Ovary (tissue), 9 donors: ENCODE data around the gene P2RY6. TPM values are rescaled to one million over a fixed set of nuclear protein-coding genes. Genes with fewer than 3 reads are reported as not detected.

Source experiments
- DNase-seq, 5 donors: peaks; one replicate each; pipeline ENCODE4 v3.0.0-alpha.2; 2019 to 2020
- H3K27ac ChIP-seq, 2 donors: fragments of 200-600 bp; one replicate each; pipeline versions ENCODE4 v1.5.1 to v1.8.0; 2019 to 2022
- H3K27me3 ChIP-seq: fragments of 200-600 bp; one replicate; pipeline ENCODE4 v1.8.0; 2022
- H3K36me3 ChIP-seq: fragments of 200-600 bp; sonication (generic); one replicate; pipeline ENCODE4 v1.5.1; 2019
- H3K4me1 ChIP-seq: one replicate; pipeline ENCODE4 v1.8.1; 2013; ENCODE audit warnings: mild to moderate bottlenecking, moderate library complexity; ENCODE audit not compliant: insufficient read depth
- H3K4me3 ChIP-seq: fragments of 200-600 bp; sonication (generic); one replicate; pipeline ENCODE4 v1.5.1; 2017
- H3K9me3 ChIP-seq, 2 donors: fragments of 200-600 bp in 1 of 2; sonication (generic) in 1 of 2; one replicate each; pipeline versions ENCODE4 v1.5.1 to v1.8.1; 2013 to 2019; ENCODE audit warnings: mild to moderate bottlenecking in 1 of 2, moderate library complexity in 1 of 2
- EP300 ChIP-seq: sonication (generic); formaldehyde crosslinking; IDR thresholded peaks from one replicate; pipeline ENCODE4 v1.6.1; 2017; ENCODE audit warnings: antibody characterized with exemption
- POLR2A ChIP-seq: fragments of 450-650 bp; IDR thresholded peaks from one replicate; pipeline ENCODE4 v1.6.1; 2017; ENCODE audit warnings: antibody characterized with exemption, mild to moderate bottlenecking, moderate library complexity
- WGBS, 3 donors: extraction: QIAGEN DNeasy Blood & Tissue Kit in 1 of 3; methylation state at CpG; one replicate each; pipeline versions ENCODE4 v1.1.5 to v1.1.7; 2013 to 2017; 5-methylcytosine and 5-hydroxymethylcytosine counted together
- intact Hi-C, 4 donors: fragments of 100-400 bp; cut with DNase I; formaldehyde crosslinking; loops; one replicate each; pipeline versions ENCODE4 v1.11.0 to v1.15.1; 2022 to 2023
- polyA plus RNA-seq, 2 donors: library from polyadenylated mRNA; stranded (reverse); fragments of 200-250 nt in 1 of 2; fragments of 350-450 nt in 1 of 2; fragmentation: Illumina TruSeq in 1 of 2; extraction: RNeasy Lipid Tissue Mini Kit (QIAGEN cat#74804) in 1 of 2; gene quantifications; one replicate each; pipeline ENCODE4 v1.2.3, GENCODE V29; 2013 to 2014
- total RNA-seq, 7 donors: library from RNA; depleted of rRNA in 2 of 7; stranded (reverse); fragments of >200 nt in 2 of 7; fragmentation: NEBNext Ultra II Directional in 3 of 7; extraction: Animal tissue kit (Norgen Biotek cat#: 25700) in 3 of 7; gene quantifications; one replicate each; pipeline versions ENCODE4 v1.1.0 to v1.2.4, GENCODE V29; 2016 to 2023
- TF ChIP-seq, protein P1 (sequence below), 3 donors: fragments of 450-650 bp in 2 of 3; fragments of 200-600 bp in 1 of 3; IDR thresholded peaks; one replicate each; pipeline versions ENCODE4 v1.5.1 to v1.8.0; 2016 to 2022; ENCODE audit warnings: antibody characterized with exemption in 3 of 3, mild to moderate bottlenecking in 1 of 3
- donor health status: DM: no; HTN: no; CAD: no; lungs with moderate emphysema.
- donor health status: DM: no; HTN: no; CAD: no.
- donor health status: Bipolar disorder and iron deficiency.
- donor health status: DM: yes; HTN: yes; CAD: no.
- donor health status: DM: no; HTN: no; CAD: no.
- donor health status: DM: yes; HTN: yes; CAD: no.

The P2RY6 gene
- total and polyA plus RNA-seq, 9 donors, result 0.23 to 1.4 (median 0.66) TPM; not detected in 1

DNA sequence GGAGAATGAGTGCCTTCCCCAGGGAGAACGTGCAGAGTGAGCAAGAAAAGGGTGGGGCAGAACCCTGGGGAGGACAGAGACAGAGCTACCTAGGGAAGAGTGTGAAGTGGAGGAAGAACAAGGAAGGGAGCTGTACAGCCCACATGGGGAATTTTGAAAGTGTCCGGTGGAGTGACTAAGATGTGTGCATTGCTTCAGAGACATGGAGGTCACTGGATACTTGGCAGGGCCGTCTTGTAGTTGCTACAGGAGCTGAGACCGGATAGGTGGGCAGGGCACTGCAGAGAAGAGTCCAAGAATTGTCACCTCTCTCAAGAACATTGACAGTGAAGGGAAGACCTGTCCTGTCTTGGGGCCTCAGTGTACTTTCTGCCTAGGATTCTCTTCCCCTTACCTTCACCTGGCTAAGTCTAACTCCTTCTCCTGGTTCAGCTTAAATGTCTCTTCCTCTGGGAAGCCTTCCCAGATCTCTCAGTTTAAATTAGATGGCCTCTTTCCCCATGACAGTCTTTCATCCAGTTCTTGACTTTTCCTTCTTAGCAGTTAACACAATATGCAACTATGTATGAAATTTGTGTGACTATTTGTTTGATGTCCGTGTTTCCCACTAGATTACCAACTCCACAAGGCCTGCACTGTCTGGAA is 9.2 kb upstream of the P2RY6 start:
- TF ChIP-seq EP300, result no peak
- no peak for TF ChIP-seq POLR2A
- TF ChIP-seq, protein P1, sequence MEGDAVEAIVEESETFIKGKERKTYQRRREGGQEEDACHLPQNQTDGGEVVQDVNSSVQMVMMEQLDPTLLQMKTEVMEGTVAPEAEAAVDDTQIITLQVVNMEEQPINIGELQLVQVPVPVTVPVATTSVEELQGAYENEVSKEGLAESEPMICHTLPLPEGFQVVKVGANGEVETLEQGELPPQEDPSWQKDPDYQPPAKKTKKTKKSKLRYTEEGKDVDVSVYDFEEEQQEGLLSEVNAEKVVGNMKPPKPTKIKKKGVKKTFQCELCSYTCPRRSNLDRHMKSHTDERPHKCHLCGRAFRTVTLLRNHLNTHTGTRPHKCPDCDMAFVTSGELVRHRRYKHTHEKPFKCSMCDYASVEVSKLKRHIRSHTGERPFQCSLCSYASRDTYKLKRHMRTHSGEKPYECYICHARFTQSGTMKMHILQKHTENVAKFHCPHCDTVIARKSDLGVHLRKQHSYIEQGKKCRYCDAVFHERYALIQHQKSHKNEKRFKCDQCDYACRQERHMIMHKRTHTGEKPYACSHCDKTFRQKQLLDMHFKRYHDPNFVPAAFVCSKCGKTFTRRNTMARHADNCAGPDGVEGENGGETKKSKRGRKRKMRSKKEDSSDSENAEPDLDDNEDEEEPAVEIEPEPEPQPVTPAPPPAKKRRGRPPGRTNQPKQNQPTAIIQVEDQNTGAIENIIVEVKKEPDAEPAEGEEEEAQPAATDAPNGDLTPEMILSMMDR (IDR thresholded peaks at IDR 0.05), result no peak
- WGBS, 3 donors, result 56 to 74% (median 67%) methylated on average over 5 of the region's 5 CpGs
- Histone ChIP-seq H3K4me3 (no peak overlapping the region), H3K4me1 (peaks cover 8% of the 10 kb centered on the region), H3K9me3 (no peaks in the 10 kb centered on the region), H3K27ac (no peak overlapping the region), H3K36me3 (no peaks in the 10 kb centered on the region), H3K27me3 (no peaks in the 10 kb centered on the region)
- DNase-seq, result no peak
- intact Hi-C loops, result no loop called here

DNA sequence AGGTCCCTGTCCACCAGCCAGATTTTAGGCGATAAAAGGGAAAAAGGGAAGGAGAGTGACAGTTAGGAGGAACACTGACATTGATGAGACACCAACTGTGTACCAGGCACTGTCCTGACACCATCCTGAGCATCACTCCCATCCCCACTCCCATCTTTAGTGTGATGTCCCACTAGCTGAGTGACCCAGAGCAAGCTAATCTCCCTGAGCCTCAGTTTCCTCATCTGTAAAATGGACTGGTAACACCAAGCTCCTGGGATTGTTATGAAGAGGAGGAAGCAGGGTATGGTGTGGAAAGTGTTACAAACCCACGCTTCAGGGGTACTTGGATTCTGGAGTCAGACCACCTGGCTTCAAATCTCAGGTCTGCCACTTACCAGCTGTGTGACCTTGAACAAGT is 8.5 kb upstream of the P2RY6 start:
- intact Hi-C loops, result no loop called here
- Histone ChIP-seq H3K4me3 (no peak overlapping the region), H3K9me3 (no peaks in the 10 kb centered on the region), H3K36me3 (no peaks in the 10 kb centered on the region), H3K4me1 (peaks cover 3% of the 10 kb centered on the region), H3K27ac (no peak overlapping the region), H3K27me3 (no peaks in the 10 kb centered on the region)
- TF ChIP-seq, protein P1 (IDR thresholded peaks at IDR 0.05), result no peak
- TF ChIP-seq POLR2A (no peak), EP300 (no peak)
- WGBS, 3 donors, result 81 to 83% (median 82%) methylated on average over 2 of the region's 2 CpGs
- DNase-seq, result no peak

DNA sequence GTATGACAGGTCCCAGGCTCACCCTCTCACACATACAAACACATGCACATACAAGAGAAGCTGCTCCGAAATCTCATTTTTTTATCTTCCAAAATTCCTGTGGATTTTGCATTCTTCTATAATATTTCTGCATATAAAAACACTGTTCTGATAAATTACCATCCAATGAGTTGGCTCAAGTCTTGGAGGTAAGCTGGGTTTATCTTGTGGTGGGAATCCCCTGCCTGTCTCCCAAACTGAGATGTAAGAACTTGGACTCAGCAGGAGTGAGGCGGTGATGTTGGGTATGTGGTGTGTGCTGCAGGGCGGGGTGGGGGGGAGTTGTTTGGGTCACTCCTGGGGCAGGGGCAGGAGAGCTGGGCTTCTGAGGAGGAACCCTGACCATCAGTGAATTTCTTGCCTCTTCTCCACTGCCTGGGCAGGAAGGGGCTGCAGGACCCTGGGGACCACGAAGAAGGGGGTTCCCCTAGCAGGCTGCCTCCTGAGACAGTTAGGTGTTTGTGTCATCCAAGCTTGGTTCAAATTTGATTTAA is 6.8 kb upstream of the P2RY6 start:
- no peak overlapping the region for H3K4me3 ChIP-seq
- no peak for DNase-seq
- no peaks in the 10 kb centered on the region for H3K9me3 ChIP-seq
- H3K27ac ChIP-seq, result no peak overlapping the region
- WGBS, 3 donors, result 80 to 85% (median 81%) methylated on average over 4 of the region's 4 CpGs
- no peaks in the 10 kb centered on the region for H3K27me3 ChIP-seq
- TF ChIP-seq POLR2A (no peak), EP300 (no peak)
- TF ChIP-seq, protein P1 (IDR thresholded peaks at IDR 0.05), result no peak
- H3K4me1 ChIP-seq, result peaks cover 3% of the 10 kb centered on the region
- H3K36me3 ChIP-seq, result no peaks in the 10 kb centered on the region
- intact Hi-C loops, result no loop called here

DNA sequence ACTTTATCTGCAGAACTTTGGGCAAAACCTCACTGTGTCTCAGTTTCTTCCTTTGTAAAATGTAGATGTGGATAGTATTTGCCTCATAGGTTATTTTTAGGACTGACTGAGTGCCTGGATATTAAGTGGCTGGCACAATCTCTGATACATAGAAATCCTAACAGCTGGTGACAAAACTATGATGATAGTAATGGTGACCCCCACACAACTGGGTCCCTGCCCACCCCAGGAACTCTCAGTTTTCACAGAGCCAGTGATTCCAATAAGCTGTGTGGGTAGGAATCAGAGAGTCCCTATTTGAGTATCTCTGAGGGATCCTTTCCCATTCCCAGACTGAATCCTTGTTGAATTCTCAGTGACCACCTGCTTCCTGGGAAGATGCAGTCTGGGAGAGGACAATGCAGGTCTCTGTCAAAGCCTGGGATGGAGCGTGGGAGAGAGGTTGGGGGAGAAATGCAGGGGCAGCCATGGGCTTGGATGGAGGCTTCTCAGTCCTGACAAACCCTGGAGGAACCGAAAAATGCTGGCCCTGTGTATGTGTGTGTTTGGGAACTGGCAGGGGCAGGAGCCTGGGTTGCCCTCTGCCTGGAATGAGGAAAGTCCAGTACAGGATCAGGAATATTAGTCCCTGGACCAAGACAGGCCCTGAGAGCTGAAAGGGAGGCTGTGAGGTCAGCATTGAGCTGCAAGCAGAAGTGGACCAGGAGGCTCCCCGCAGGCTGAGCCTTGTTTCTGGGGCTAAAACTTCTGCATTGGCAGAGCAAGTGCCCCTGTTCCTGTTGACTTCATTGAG is 6.1 kb upstream of the P2RY6 start:
- no peak for DNase-seq
- intact Hi-C loops, result no loop called here
- no peak for TF ChIP-seq POLR2A
- TF ChIP-seq EP300, result no peak
- TF ChIP-seq, protein P1 (IDR thresholded peaks at IDR 0.05), result no peak
- Histone ChIP-seq H3K27me3 (no peaks in the 10 kb centered on the region), H3K36me3 (no peaks in the 10 kb centered on the region), H3K4me3 (no peak overlapping the region), H3K4me1 (peaks cover 3% of the 10 kb centered on the region), H3K27ac (no peak overlapping the region), H3K9me3 (no peaks in the 10 kb centered on the region)
- WGBS, 3 donors, result 77 to 94% (median 85%) methylated on average over 3 of the region's 3 CpGs
